Neural progenitor cell (in vitro differentiated cells): ENCODE measurements around the gene AFMID. TPM values are rescaled to one million over a fixed set of nuclear protein-coding genes. Genes with fewer than 3 reads are reported as not detected.
A peak's percentile ranks its signal among the peaks of the same experiment; 100 is the strongest.

Experiments
- DNase-seq: peaks from one replicate; pipeline ENCODE4 v3.0.0-alpha.2; 2016; ENCODE audit warnings: low spot score
- H2AFZ ChIP-seq: fragments of 200-600 bp; sonication (generic); replicated peaks from 2 replicates; pipeline ENCODE4 v1.6.1; 2016; ENCODE audit warnings: antibody characterized with exemption
- H3F3A ChIP-seq: fragments of 200-600 bp; sonication (generic); 2 replicates; pipeline ENCODE4 v1.6.1; 2016; ENCODE audit warnings: antibody characterized with exemption, low read depth
- H3K27ac ChIP-seq: fragments of 200-600 bp; sonication (generic); 2 replicates; pipeline ENCODE4 v1.5.1; 2016; ENCODE audit warnings: mild to moderate bottlenecking
- H3K27me3 ChIP-seq: fragments of 200-600 bp; sonication (generic); 2 replicates; pipeline ENCODE4 v1.6.1; 2016; ENCODE audit warnings: mild to moderate bottlenecking, moderate library complexity
- H3K36me3 ChIP-seq: fragments of 200-600 bp; sonication (generic); 2 replicates; pipeline ENCODE4 v1.5.1; 2016
- H3K4me1 ChIP-seq: fragments of 200-600 bp; sonication (generic); 2 replicates; pipeline ENCODE4 v1.6.1; 2016; ENCODE audit warnings: mixed run types
- H3K4me2 ChIP-seq: fragments of 200-600 bp; sonication (generic); 2 replicates; pipeline ENCODE4 v1.6.1; 2016
- H3K4me3 ChIP-seq: fragments of 200-600 bp; sonication (generic); 2 replicates; pipeline ENCODE4 v1.5.1; 2016
- H3K79me2 ChIP-seq: fragments of 200-600 bp; sonication (generic); 2 replicates; pipeline ENCODE4 v1.6.1; 2016; ENCODE audit warnings: low read depth
- H3K9ac ChIP-seq: fragments of 200-600 bp; sonication (generic); 2 replicates; pipeline ENCODE4 v1.6.1; 2016
- H3K9me3 ChIP-seq: fragments of 200-600 bp; sonication (generic); 2 replicates; pipeline ENCODE4 v1.5.1; 2016; ENCODE audit warnings: low read depth
- H4K20me1 ChIP-seq: fragments of 200-600 bp; sonication (generic); 2 replicates; pipeline ENCODE4 v1.6.1; 2016; ENCODE audit warnings: low read depth
- H3K27ac Mint-ChIP-seq: 3 replicates; pipeline ENCODE4 v1.8.0; 2021; ENCODE audit warnings: mixed read lengths
- H3K27me3 Mint-ChIP-seq: 2 replicates; pipeline ENCODE4 v1.8.0; 2022; ENCODE audit warnings: low read depth, mild to moderate bottlenecking, inconsistent platforms, moderate library complexity, mixed read lengths; ENCODE audit not compliant: insufficient read depth
- H3K36me3 Mint-ChIP-seq: 3 replicates; pipeline ENCODE4 v1.8.0; 2021; ENCODE audit warnings: mixed read lengths
- H3K4me1 Mint-ChIP-seq: 3 replicates; pipeline ENCODE4 v1.8.0; 2021; ENCODE audit warnings: mixed read lengths
- H3K4me3 Mint-ChIP-seq: 3 replicates; pipeline ENCODE4 v1.8.0; 2021; ENCODE audit warnings: mild to moderate bottlenecking, moderate library complexity, mixed read lengths
- H3K9me3 Mint-ChIP-seq: 3 replicates; pipeline ENCODE4 v1.8.0; 2020; ENCODE audit warnings: mixed read lengths
- CTCF ChIP-seq: fragments of 200-600 bp; sonication (generic); IDR thresholded peaks from 2 replicates; pipeline ENCODE4 v1.5.1; 2017; ENCODE audit warnings: antibody characterized with exemption, mild to moderate bottlenecking
- EZH2 ChIP-seq: fragments of 200-600 bp; sonication (generic); IDR thresholded peaks from 2 replicates; pipeline ENCODE4 v1.6.1; 2017; ENCODE audit warnings: antibody characterized with exemption, mild to moderate bottlenecking, moderate library complexity
- EZH2phosphoT487 ChIP-seq: fragments of 200-600 bp; sonication (generic); IDR thresholded peaks from 2 replicates; pipeline ENCODE4 v1.6.1; 2017; ENCODE audit warnings: antibody characterized with exemption
- total RNA-seq: library from RNA; depleted of rRNA; stranded (reverse); fragments of >200 nt; gene quantifications from 2 replicates; pipeline ENCODE4 v1.2.3, GENCODE V29; 2015; ENCODE audit warnings: low replicate concordance

AFMID gene
- total RNA-seq, 1 donor from 2014 or later: 76.8 TPM

- DNase-seq: no peak
- Mint-ChIP-seq H3K27ac (no peak overlapping the region), H3K4me3 (no peak overlapping the region), H3K36me3 (no peaks in the 10 kb centered on the region), H3K27me3 (peaks cover 6% of the 10 kb centered on the region), H3K4me1 (peaks cover 18% of the 10 kb centered on the region), H3K9me3 (peaks cover 8% of the 10 kb centered on the region)
- no peak overlapping the region for H3K27ac ChIP-seq
- H3F3A ChIP-seq: no peaks in the 10 kb centered on the region
- peaks cover 5% of the 10 kb centered on the region for H3K4me1 ChIP-seq
- peaks cover 6% of the 10 kb centered on the region for H3K79me2 ChIP-seq
- peaks cover 6% of the 10 kb centered on the region for H3K9me3 ChIP-seq
- no peak overlapping the region for H3K4me3 ChIP-seq
- H2AFZ ChIP-seq: no peak overlapping the region
- no peak for TF ChIP-seq EZH2phosphoT487
- TF ChIP-seq EZH2: no peak
- no peak for TF ChIP-seq CTCF
- no peaks in the 10 kb centered on the region for H3K36me3 ChIP-seq
- H4K20me1 ChIP-seq: no peaks in the 10 kb centered on the region
- no peak overlapping the region for H3K4me2 ChIP-seq
- no peaks in the 10 kb centered on the region for H3K27me3 ChIP-seq
- H3K9ac ChIP-seq: no peak overlapping the region
These were observed 62.1 kb downstream of the AFMID start for GRCh38 chr17:78249074-78249817.

GRCh38 chr17:78249818-78250806 is 63.0 kb downstream of the AFMID start:
- Mint-ChIP-seq H3K27ac (no peak overlapping the region), H3K36me3 (no peaks in the 10 kb centered on the region), H3K4me1 (peaks cover 20% of the 10 kb centered on the region), H3K9me3 (peaks cover 6% of the 10 kb centered on the region), H3K27me3 (peaks cover 4% of the 10 kb centered on the region), H3K4me3 (no peak overlapping the region)
- peaks cover 6% of the 10 kb centered on the region for H3K79me2 ChIP-seq
- H3K36me3 ChIP-seq: no peaks in the 10 kb centered on the region
- H3K9me3 ChIP-seq: peaks cover 6% of the 10 kb centered on the region
- no peak overlapping the region for H3K9ac ChIP-seq
- H2AFZ ChIP-seq: no peak overlapping the region
- no peaks in the 10 kb centered on the region for H4K20me1 ChIP-seq
- peak overlapping the region; percentile 57 for H3K4me2 ChIP-seq
- no peaks in the 10 kb centered on the region for H3F3A ChIP-seq
- H3K4me1 ChIP-seq: peaks cover 5% of the 10 kb centered on the region
- H3K27ac ChIP-seq: no peak overlapping the region
- H3K4me3 ChIP-seq: no peak overlapping the region
- TF ChIP-seq EZH2phosphoT487 (no peak), CTCF (no peak), EZH2 (no peak)
- H3K27me3 ChIP-seq: no peaks in the 10 kb centered on the region
- no peak for DNase-seq

GRCh38 chr17:78250891-78251772 is 64.0 kb downstream of the AFMID start:
- Histone ChIP-seq H3K27ac (no peak overlapping the region), H3K36me3 (no peaks in the 10 kb centered on the region), H3K4me2 (peak overlapping the region; percentile 57), H4K20me1 (no peaks in the 10 kb centered on the region), H3F3A (no peaks in the 10 kb centered on the region), H3K27me3 (no peaks in the 10 kb centered on the region), H3K4me3 (no peak overlapping the region), H3K4me1 (peaks cover 9% of the 10 kb centered on the region), H3K9ac (no peak overlapping the region), H2AFZ (no peak overlapping the region), H3K79me2 (peaks cover 6% of the 10 kb centered on the region), H3K9me3 (no peaks in the 10 kb centered on the region)
- no peaks in the 10 kb centered on the region for H3K36me3 Mint-ChIP-seq
- H3K27ac Mint-ChIP-seq: no peak overlapping the region
- peaks cover 26% of the 10 kb centered on the region for H3K4me1 Mint-ChIP-seq
- peak; percentile 95 for DNase-seq
- TF ChIP-seq CTCF: peak; percentile 99
- no peak for TF ChIP-seq EZH2
- TF ChIP-seq EZH2phosphoT487: no peak
- peaks cover 4% of the 10 kb centered on the region for H3K27me3 Mint-ChIP-seq
- peak overlapping the region; percentile 60 for H3K4me3 Mint-ChIP-seq
- peaks cover 3% of the 10 kb centered on the region for H3K9me3 Mint-ChIP-seq
